ENCODE measurements around the gene CLEC12A.

- TF ChIP-seq CTCF (IDR thresholded peaks at IDR 0.05) (no peak), POLR2AphosphoS5 (IDR thresholded peaks at IDR 0.05) (no peak), POLR2A (IDR thresholded peaks at IDR 0.05) (no peak), EP300 (IDR thresholded peaks at IDR 0.05) (no peak)
Measured at GRCh38 chr12:9973949-9974348, 2.7 kb downstream of the CLEC12A start.

Measured in gastroesophageal sphincter (tissue), 3 donors.